Osteoblast (primary cell): Measurements from ENCODE around the gene LTA4H. TPM values are rescaled to one million over a fixed set of nuclear protein-coding genes. Genes with fewer than 3 reads are reported as not detected.
"Not testable (repeated sequence)": the region's sequence is repeated elsewhere in the genome, so short reads cannot be mapped to it uniquely, and the experiment has no call there.

ENCODE experiments used
- DNase-seq: peaks from one replicate; pipeline ENCODE4 v3.0.0; 2011; ENCODE audit warnings: low spot score, mixed read lengths; ENCODE audit not compliant: insufficient read length; ENCODE audit errors: missing footprints
- H2AFZ ChIP-seq: 2 replicates; pipeline ENCODE4 v1.6.0; 2011; ENCODE audit warnings: mild to moderate bottlenecking, low read length
- H3K27ac ChIP-seq: 2 replicates; pipeline ENCODE4 v1.5.1; 2011; ENCODE audit warnings: mild to moderate bottlenecking, low read depth, low read length, moderate library complexity
- H3K27me3 ChIP-seq: 2 replicates; pipeline ENCODE4 v1.6.0; 2012; ENCODE audit warnings: mild to moderate bottlenecking, control low read depth, inconsistent platforms, low read length, moderate library complexity; ENCODE audit not compliant: insufficient read depth
- H3K36me3 ChIP-seq: 2 replicates; pipeline ENCODE4 v1.5.1; 2011; ENCODE audit warnings: mild to moderate bottlenecking, low read length, control low read depth, moderate library complexity; ENCODE audit not compliant: insufficient read depth
- H3K4me1 ChIP-seq: 2 replicates; pipeline ENCODE4 v1.5.1; 2011; ENCODE audit warnings: mild to moderate bottlenecking, low read length, control low read depth, moderate library complexity; ENCODE audit not compliant: insufficient read depth
- H3K4me2 ChIP-seq: 2 replicates; pipeline ENCODE4 v1.6.0; 2011; ENCODE audit warnings: mild to moderate bottlenecking, low read length; ENCODE audit not compliant: insufficient read depth
- H3K4me3 ChIP-seq: fragments of 200-600 bp; sonication (generic); 3 replicates; pipeline ENCODE4 v1.5.1; 2012; ENCODE audit warnings: mild to moderate bottlenecking, low read length, inconsistent platforms; ENCODE audit not compliant: insufficient read depth
- H3K79me2 ChIP-seq: 2 replicates; pipeline ENCODE4 v1.6.0; 2012; ENCODE audit warnings: mild to moderate bottlenecking, low read length, control low read depth, inconsistent platforms; ENCODE audit not compliant: insufficient read depth
- H3K9me3 ChIP-seq: 2 replicates; pipeline ENCODE4 v1.5.1; 2011; ENCODE audit warnings: low read depth, low read length, control low read depth
- H4K20me1 ChIP-seq: 2 replicates; pipeline ENCODE4 v1.6.0; 2012; ENCODE audit warnings: mild to moderate bottlenecking, low read length, control low read depth; ENCODE audit not compliant: insufficient read depth
- total RNA-seq: library from RNA; depleted of rRNA; stranded (reverse); fragments of >200 nt; gene quantifications from 2 replicates; pipeline ENCODE4 v1.2.3, GENCODE V29; 2012
- TF ChIP-seq, protein P1 (sequence below): IDR thresholded peaks from 2 replicates; pipeline ENCODE4 v1.5.1; 2011; ENCODE audit warnings: mild to moderate bottlenecking, low read depth, low read length, moderate library complexity; ENCODE audit errors: extremely low read depth

The LTA4H gene
- total RNA-seq, 1 donor = 73.8 TPM

DNA sequence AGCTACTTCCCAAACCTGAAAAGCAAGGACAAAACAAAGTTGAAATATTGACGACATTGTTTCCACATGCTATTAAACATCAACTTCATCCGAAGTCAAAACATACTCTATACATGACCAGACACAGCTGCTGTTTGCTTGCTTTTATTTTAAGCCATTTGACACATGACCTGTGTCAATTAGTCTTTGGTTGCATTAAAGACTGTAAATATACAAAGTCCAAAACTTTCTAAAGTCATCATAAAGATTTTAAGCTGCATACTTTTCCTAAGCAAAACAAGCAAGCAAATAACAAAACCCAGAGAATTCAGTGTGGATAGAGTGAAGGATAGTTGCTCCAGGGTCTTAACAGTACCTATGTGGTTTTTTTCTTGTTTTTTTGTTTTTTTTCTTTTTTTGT is 61.0 kb downstream of the LTA4H start:
- H3K4me1 ChIP-seq = no peaks in the 10 kb centered on the region
- no peak overlapping the region for H3K4me2 ChIP-seq
- H3K9me3 ChIP-seq = no peaks in the 10 kb centered on the region
- H3K27ac ChIP-seq = no peak overlapping the region
- H3K36me3 ChIP-seq = no peaks in the 10 kb centered on the region
- no peaks in the 10 kb centered on the region for H4K20me1 ChIP-seq
- peaks cover 10% of the 10 kb centered on the region for H3K27me3 ChIP-seq
- DNase-seq = no peak
- TF ChIP-seq, protein P1, sequence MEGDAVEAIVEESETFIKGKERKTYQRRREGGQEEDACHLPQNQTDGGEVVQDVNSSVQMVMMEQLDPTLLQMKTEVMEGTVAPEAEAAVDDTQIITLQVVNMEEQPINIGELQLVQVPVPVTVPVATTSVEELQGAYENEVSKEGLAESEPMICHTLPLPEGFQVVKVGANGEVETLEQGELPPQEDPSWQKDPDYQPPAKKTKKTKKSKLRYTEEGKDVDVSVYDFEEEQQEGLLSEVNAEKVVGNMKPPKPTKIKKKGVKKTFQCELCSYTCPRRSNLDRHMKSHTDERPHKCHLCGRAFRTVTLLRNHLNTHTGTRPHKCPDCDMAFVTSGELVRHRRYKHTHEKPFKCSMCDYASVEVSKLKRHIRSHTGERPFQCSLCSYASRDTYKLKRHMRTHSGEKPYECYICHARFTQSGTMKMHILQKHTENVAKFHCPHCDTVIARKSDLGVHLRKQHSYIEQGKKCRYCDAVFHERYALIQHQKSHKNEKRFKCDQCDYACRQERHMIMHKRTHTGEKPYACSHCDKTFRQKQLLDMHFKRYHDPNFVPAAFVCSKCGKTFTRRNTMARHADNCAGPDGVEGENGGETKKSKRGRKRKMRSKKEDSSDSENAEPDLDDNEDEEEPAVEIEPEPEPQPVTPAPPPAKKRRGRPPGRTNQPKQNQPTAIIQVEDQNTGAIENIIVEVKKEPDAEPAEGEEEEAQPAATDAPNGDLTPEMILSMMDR = no peak
- H3K79me2 ChIP-seq = no peaks in the 10 kb centered on the region
- H2AFZ ChIP-seq = no peak overlapping the region
- no peak overlapping the region for H3K4me3 ChIP-seq

DNA sequence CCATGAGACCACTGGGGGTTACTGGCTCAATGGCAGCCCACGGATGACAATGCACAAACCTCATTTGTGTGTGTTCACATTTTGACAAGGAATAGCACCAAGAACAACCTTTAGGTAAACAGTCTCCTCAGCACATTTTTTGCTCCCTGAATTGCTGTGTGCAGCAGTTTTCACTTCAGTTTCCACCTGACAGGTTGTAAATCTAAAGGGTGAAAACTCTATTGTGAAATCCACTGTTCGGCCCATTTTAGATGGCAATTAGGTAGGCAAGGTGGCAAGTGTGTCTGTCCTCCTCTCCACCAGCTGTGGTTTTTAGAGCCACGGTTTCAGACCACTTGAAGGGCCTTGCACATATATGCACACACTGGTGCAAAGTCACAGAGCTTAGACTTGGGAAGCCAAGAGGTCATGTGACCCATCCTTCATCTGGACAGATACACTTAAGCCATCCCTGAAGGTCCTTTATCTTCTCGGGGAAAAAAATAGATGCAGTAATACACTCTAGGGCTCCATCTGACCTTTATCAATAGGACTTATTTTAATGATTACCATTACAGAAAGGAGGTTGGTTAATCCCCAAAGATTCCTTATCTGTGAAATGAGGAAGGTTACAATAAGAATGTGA is 62.4 kb downstream of the LTA4H start:
- no peaks in the 10 kb centered on the region for H3K4me1 ChIP-seq
- no peaks in the 10 kb centered on the region for H3K9me3 ChIP-seq
- no peaks in the 10 kb centered on the region for H3K36me3 ChIP-seq
- TF ChIP-seq, protein P1 = no peak
- H3K4me2 ChIP-seq = no peak overlapping the region
- no peak for DNase-seq
- H2AFZ ChIP-seq = no peak overlapping the region
- H3K27ac ChIP-seq = no peak overlapping the region
- H3K79me2 ChIP-seq = no peaks in the 10 kb centered on the region
- no peaks in the 10 kb centered on the region for H3K27me3 ChIP-seq
- no peak overlapping the region for H3K4me3 ChIP-seq
- no peaks in the 10 kb centered on the region for H4K20me1 ChIP-seq

DNA sequence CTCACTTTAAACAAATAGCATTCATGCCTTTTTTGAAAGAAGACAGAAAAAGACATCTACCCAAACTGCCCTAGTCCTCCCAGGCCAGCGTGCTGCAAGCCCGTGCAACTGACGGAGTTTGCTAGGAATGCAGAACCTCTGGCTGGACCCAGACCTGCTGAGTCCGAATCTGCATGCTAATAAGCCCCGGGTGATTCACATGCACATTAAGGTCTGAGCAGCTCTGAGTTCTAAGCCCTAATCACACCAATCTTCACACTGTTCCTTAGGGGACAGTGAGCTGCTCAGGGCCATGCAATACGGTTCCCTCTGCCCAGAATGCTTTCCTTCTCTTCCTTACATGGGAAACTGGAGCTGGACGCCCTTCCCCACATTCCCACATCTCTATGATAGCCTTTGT is 64.5 kb downstream of the LTA4H start:
- Histone ChIP-seq H3K4me1 (no peaks in the 10 kb centered on the region), H3K27me3 (no peaks in the 10 kb centered on the region), H3K27ac (no peak overlapping the region), H4K20me1 (no peaks in the 10 kb centered on the region), H3K9me3 (no peaks in the 10 kb centered on the region), H3K4me3 (no peak overlapping the region), H2AFZ (no peak overlapping the region), H3K36me3 (no peaks in the 10 kb centered on the region), H3K4me2 (no peak overlapping the region), H3K79me2 (no peaks in the 10 kb centered on the region)
- DNase-seq = peak; percentile 31
- TF ChIP-seq, protein P1 = no peak

DNA sequence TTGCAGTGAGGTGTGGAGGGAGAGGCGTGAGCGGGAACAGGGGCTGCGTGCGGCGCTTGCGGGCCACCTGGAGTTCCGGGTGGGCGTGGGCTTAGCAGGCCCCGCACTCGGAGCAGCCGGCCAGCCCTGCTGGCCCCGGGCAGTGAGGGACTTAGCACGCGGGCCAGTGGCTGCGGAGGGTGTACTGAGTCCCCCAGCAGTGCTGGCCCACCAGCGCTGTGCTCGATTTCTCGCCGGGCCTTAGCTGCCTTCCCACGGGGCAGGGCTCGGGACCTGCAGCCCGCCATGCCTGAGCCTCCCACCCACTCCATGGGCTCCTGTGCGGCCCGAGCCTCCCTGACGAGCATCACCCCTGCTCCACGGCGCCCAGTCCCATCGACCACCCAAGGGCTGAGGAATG is 66.3 kb downstream of the LTA4H start:
- H3K36me3 ChIP-seq, H2AFZ ChIP-seq, H4K20me1 ChIP-seq, H3K4me3 ChIP-seq, H3K79me2 ChIP-seq, DNase-seq, H3K4me1 ChIP-seq, H3K4me2 ChIP-seq, H3K9me3 ChIP-seq, H3K27me3 ChIP-seq, H3K27ac ChIP-seq: not testable (repeated sequence)
